Stimulated activated effector memory CD8-positive, alpha-beta T cell treated with anti-CD3 and anti-CD28 coated beads, Interleukin-12 subunit alpha, Interleukin-12 subunit beta, amount 100 ng/mL, for 72 hours (primary cell): ENCODE measurements around the gene DIAPH1.
"Not testable (repeated sequence)": the region's sequence is repeated elsewhere in the genome, so short reads cannot be mapped to it uniquely, and the experiment has no call there.

Experiments
- ATAC-seq: fragments of 150-1000 bp; cut with Tn5 transposase; 2 replicates; pipeline ENCODE4 v1.10.0; 2021
- DNase-seq, 2 donors: peaks; one replicate each; pipeline ENCODE4 v3.0.0; 2021 to 2022; ENCODE audit warnings: low spot score in 2 of 2
- H3K27ac Mint-ChIP-seq: one replicate; pipeline ENCODE4 v1.8.0; 2022; ENCODE audit warnings: mild to moderate bottlenecking, mixed read lengths
- H3K36me3 Mint-ChIP-seq: one replicate; pipeline ENCODE4 v1.8.0; 2022; ENCODE audit warnings: mild to moderate bottlenecking, mixed read lengths
- H3K4me1 Mint-ChIP-seq: one replicate; pipeline ENCODE4 v1.8.0; 2022; ENCODE audit warnings: mixed read lengths
- H3K4me3 Mint-ChIP-seq: one replicate; pipeline ENCODE4 v1.8.0; 2022; ENCODE audit warnings: mild to moderate bottlenecking, mixed read lengths
- H3K9me3 Mint-ChIP-seq: one replicate; pipeline ENCODE4 v1.8.0; 2022; ENCODE audit warnings: mixed read lengths

Gene DIAPH1

GRCh38 chr5:141634720-141635119 lies 15.9 kb upstream of the DIAPH1 start:
- Mint-ChIP-seq H3K4me3 (peak overlapping the region; percentile 84), H3K4me1 (peaks cover 38% of the 10 kb centered on the region), H3K36me3 (peaks cover 76% of the 10 kb centered on the region), H3K27ac (peak overlapping the region; percentile 1), H3K9me3 (no peaks in the 10 kb centered on the region)
- ATAC-seq (no peak), DNase-seq (no peak)

GRCh38 chr5:141633871-141634561 lies 15.2 kb upstream of the DIAPH1 start:
- Mint-ChIP-seq H3K4me3 (peak overlapping the region; percentile 84), H3K4me1 (peaks cover 41% of the 10 kb centered on the region), H3K27ac (peak overlapping the region; percentile 1), H3K9me3 (no peaks in the 10 kb centered on the region), H3K36me3 (peaks cover 78% of the 10 kb centered on the region)
- ATAC-seq, result peak; percentile 57
- DNase-seq, result no peak

GRCh38 chr5:141632650-141633049 lies 13.8 kb upstream of the DIAPH1 start:
- H3K36me3 Mint-ChIP-seq, result peaks cover 78% of the 10 kb centered on the region
- H3K9me3 Mint-ChIP-seq, result no peaks in the 10 kb centered on the region

GRCh38 chr5:141630570-141631140 lies 11.9 kb upstream of the DIAPH1 start:
- H3K9me3 Mint-ChIP-seq, result no peaks in the 10 kb centered on the region
- ATAC-seq (no peak), DNase-seq (no peak)
- H3K4me1 Mint-ChIP-seq, result peaks cover 29% of the 10 kb centered on the region
- H3K4me3 Mint-ChIP-seq, result no peak overlapping the region
- no peak overlapping the region for H3K27ac Mint-ChIP-seq
- H3K36me3 Mint-ChIP-seq, result peaks cover 91% of the 10 kb centered on the region

More at GRCh38 chr5:141632650-141633049, 13.8 kb upstream of the DIAPH1 start:
- Mint-ChIP-seq H3K4me1 (peaks cover 35% of the 10 kb centered on the region), H3K4me3 (no peak overlapping the region), H3K27ac (no peak overlapping the region)
- ATAC-seq (no peak), DNase-seq (no peak)

GRCh38 chr5:141628175-141628788 lies 9.5 kb upstream of the DIAPH1 start:
- ATAC-seq (no peak), DNase-seq (no peak)
- Mint-ChIP-seq H3K9me3 (no peaks in the 10 kb centered on the region), H3K27ac (peak overlapping the region; percentile 86), H3K4me1 (peaks cover 14% of the 10 kb centered on the region), H3K36me3 (peaks cover 100% of the 10 kb centered on the region), H3K4me3 (no peak overlapping the region)

GRCh38 chr5:141623611-141624010 lies 4.8 kb upstream of the DIAPH1 start:
- H3K4me3 Mint-ChIP-seq, result no peak overlapping the region
- ATAC-seq, result no peak
- H3K36me3 Mint-ChIP-seq, result peaks cover 99% of the 10 kb centered on the region
- DNase-seq, result no peak
- no peaks in the 10 kb centered on the region for H3K9me3 Mint-ChIP-seq
- H3K27ac Mint-ChIP-seq, result peak overlapping the region; percentile 72
- H3K4me1 Mint-ChIP-seq, result peaks cover 9% of the 10 kb centered on the region

- ATAC-seq (no peak), DNase-seq (no peak)
- Mint-ChIP-seq H3K4me1 (peaks cover 8% of the 10 kb centered on the region), H3K27ac (peak overlapping the region; percentile 72), H3K4me3 (no peak overlapping the region), H3K9me3 (no peaks in the 10 kb centered on the region), H3K36me3 (peaks cover 99% of the 10 kb centered on the region)
Measured at GRCh38 chr5:141623186-141623585, 4.4 kb upstream of the DIAPH1 start.

- DNase-seq, result peak; percentile 45 to 82
- Mint-ChIP-seq H3K4me1 (peaks cover 34% of the 10 kb centered on the region), H3K4me3 (peak overlapping the region; percentile 90), H3K9me3 (no peaks in the 10 kb centered on the region), H3K36me3 (peaks cover 93% of the 10 kb centered on the region), H3K27ac (peak overlapping the region; percentile 95)
- peak; percentile 72 for ATAC-seq
Measured at GRCh38 chr5:141618030-141618803, 583 bp downstream of the DIAPH1 start.

- H3K4me1 Mint-ChIP-seq, result peaks cover 36% of the 10 kb centered on the region
Measured at GRCh38 chr5:141617682-141618029, 1.1 kb downstream of the DIAPH1 start.

GRCh38 chr5:141617128-141617527 lies 1.7 kb downstream of the DIAPH1 start:
- H3K36me3 Mint-ChIP-seq, result peaks cover 93% of the 10 kb centered on the region
- H3K27ac Mint-ChIP-seq, result peak overlapping the region; percentile 95
- H3K4me1 Mint-ChIP-seq, result peaks cover 42% of the 10 kb centered on the region
- no peaks in the 10 kb centered on the region for H3K9me3 Mint-ChIP-seq
- H3K4me3 Mint-ChIP-seq, result peak overlapping the region; percentile 90
- no peak for DNase-seq
- ATAC-seq, result no peak

More at GRCh38 chr5:141617682-141618029, 1.1 kb downstream of the DIAPH1 start:
- Mint-ChIP-seq H3K27ac (peak overlapping the region; percentile 95), H3K9me3 (no peaks in the 10 kb centered on the region), H3K4me3 (peak overlapping the region; percentile 90), H3K36me3 (peaks cover 93% of the 10 kb centered on the region)
- ATAC-seq, result no peak
- DNase-seq, result no peak

- ATAC-seq (no peak), DNase-seq (no peak)
- H3K9me3 Mint-ChIP-seq, result no peaks in the 10 kb centered on the region
- H3K36me3 Mint-ChIP-seq, result peaks cover 91% of the 10 kb centered on the region
- H3K27ac Mint-ChIP-seq, result peak overlapping the region; percentile 95
- peak overlapping the region; percentile 90 for H3K4me3 Mint-ChIP-seq
- peaks cover 48% of the 10 kb centered on the region for H3K4me1 Mint-ChIP-seq
Measured at GRCh38 chr5:141615991-141616720, 2.6 kb downstream of the DIAPH1 start.

- Mint-ChIP-seq H3K27ac (peak overlapping the region; percentile 69), H3K36me3 (peaks cover 82% of the 10 kb centered on the region), H3K9me3 (no peaks in the 10 kb centered on the region), H3K4me1 (peaks cover 70% of the 10 kb centered on the region), H3K4me3 (peak overlapping the region; percentile 31)
- no peak for DNase-seq
- no peak for ATAC-seq
Measured at GRCh38 chr5:141613344-141613743, 5.5 kb downstream of the DIAPH1 start.

- DNase-seq (no peak), ATAC-seq (no peak)
- H3K36me3 Mint-ChIP-seq, result peaks cover 76% of the 10 kb centered on the region
- peaks cover 76% of the 10 kb centered on the region for H3K4me1 Mint-ChIP-seq
- H3K9me3 Mint-ChIP-seq, result no peaks in the 10 kb centered on the region
- peak overlapping the region; percentile 84 for H3K27ac Mint-ChIP-seq
- peak overlapping the region; percentile 28 for H3K4me3 Mint-ChIP-seq
Measured at GRCh38 chr5:141611289-141611688, 7.5 kb downstream of the DIAPH1 start.

GRCh38 chr5:141609921-141610320 lies 8.9 kb downstream of the DIAPH1 start:
- H3K36me3 Mint-ChIP-seq, result peaks cover 75% of the 10 kb centered on the region
- not testable (repeated sequence) for DNase-seq, H3K9me3 Mint-ChIP-seq, ATAC-seq
- peak overlapping the region; percentile 61 for H3K4me3 Mint-ChIP-seq
- peaks cover 82% of the 10 kb centered on the region for H3K4me1 Mint-ChIP-seq
- H3K27ac Mint-ChIP-seq, result peak overlapping the region; percentile 84

GRCh38 chr5:141609044-141609443 lies 9.8 kb downstream of the DIAPH1 start:
- Mint-ChIP-seq H3K36me3 (peaks cover 66% of the 10 kb centered on the region), H3K27ac (peak overlapping the region; percentile 84), H3K4me1 (peaks cover 89% of the 10 kb centered on the region), H3K9me3 (no peaks in the 10 kb centered on the region), H3K4me3 (peak overlapping the region; percentile 61)
- no peak for ATAC-seq
- DNase-seq, result no peak
